ENCODE measurements around the gene ZNF648. TPM values are rescaled to one million over a fixed set of nuclear protein-coding genes. Genes with fewer than 3 reads are reported as not detected.
A peak's percentile ranks its signal among the peaks of the same experiment; 100 is the strongest.

The ZNF648 gene
- total RNA-seq, 4 donors from 2014 or later = 0.14 to 0.48 TPM; not detected in 2

DNA sequence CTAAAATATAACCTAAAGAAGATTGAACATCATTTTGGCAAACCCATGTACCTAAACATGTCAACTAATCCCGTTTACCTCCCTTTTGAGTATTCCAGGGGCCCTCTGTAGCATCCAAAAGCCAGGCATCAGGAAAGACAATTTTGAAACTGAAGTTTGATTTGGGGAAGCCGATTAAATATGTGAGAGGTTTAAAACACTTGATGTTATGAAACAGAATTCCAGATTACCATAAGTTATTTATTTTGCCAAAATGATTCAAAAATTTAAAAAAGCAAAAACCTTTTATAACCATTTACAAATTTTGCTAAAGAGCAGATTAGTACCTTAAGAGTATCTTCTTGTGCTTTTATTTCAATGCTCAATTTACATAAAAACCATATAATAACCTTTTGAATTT is 23.3 kb downstream of the ZNF648 start:
- in situ Hi-C loops (cut with MboI; ENCODE audit: low pct_ligation_motif_present in 1 of 4, low pct_unique_long_range_greater_than_20kb in 1 of 4, low sequenced_read_pairs in 3 of 4) = no loop called here
- TF ChIP-seq, protein P1, sequence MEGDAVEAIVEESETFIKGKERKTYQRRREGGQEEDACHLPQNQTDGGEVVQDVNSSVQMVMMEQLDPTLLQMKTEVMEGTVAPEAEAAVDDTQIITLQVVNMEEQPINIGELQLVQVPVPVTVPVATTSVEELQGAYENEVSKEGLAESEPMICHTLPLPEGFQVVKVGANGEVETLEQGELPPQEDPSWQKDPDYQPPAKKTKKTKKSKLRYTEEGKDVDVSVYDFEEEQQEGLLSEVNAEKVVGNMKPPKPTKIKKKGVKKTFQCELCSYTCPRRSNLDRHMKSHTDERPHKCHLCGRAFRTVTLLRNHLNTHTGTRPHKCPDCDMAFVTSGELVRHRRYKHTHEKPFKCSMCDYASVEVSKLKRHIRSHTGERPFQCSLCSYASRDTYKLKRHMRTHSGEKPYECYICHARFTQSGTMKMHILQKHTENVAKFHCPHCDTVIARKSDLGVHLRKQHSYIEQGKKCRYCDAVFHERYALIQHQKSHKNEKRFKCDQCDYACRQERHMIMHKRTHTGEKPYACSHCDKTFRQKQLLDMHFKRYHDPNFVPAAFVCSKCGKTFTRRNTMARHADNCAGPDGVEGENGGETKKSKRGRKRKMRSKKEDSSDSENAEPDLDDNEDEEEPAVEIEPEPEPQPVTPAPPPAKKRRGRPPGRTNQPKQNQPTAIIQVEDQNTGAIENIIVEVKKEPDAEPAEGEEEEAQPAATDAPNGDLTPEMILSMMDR (IDR thresholded peaks at IDR 0.05) = no peak
- TF ChIP-seq POLR2AphosphoS5 (IDR thresholded peaks at IDR 0.05) = no peak
- no peak for TF ChIP-seq EP300 (IDR thresholded peaks at IDR 0.05; ENCODE audit: low read depth)
- TF ChIP-seq POLR2A (IDR thresholded peaks at IDR 0.05) = no peak
- 50 to 64% methylated on average over 2 of the region's 2 CpGs for WGBS, 2 donors (ENCODE audit: low coverage in 1 of 2)

DNA sequence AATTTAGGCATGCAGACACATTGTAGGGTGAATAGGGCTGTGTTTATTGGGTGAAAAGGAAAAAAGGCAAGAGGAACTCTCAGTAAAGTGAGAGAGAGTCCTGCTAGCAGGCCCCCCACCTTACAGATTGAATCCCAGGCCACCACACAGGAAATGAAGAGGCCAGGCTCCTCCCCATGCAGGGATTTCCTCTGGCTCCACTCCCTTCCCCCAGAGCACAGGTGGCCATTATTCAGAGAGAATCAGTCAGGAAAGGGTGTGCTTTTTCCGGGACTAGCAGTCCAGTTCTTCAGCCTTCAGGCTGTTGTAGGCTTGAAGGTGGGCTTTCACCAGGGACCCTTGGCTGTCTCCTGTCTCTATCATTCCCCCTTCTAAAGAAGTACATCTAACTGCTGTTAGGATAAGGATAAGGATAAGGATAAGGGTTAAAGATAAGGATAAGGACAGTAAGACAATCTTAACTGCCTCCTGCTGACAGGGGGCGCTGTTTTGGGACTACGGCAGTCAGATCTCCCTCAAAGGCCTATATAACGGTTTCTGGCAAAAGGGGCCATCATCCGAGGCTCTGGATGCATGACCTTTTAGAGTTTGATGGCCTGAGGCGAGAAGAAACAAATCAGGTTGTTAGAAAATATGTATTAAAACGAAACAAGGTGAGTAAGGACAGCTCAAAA is 26.3 kb downstream of the ZNF648 start:
- Histone ChIP-seq H3K27me3 (no peaks in the 10 kb centered on the region), H3K9me3 (no peaks in the 10 kb centered on the region), H3K36me3 (no peaks in the 10 kb centered on the region), H3K27ac (no peak overlapping the region), H3K4me1 (peaks cover 0 to 4% (median 2%) of the 10 kb centered on the region in 4 donors), H3K4me3 (no peak overlapping the region)
- no peak for DNase-seq
- in situ Hi-C loops (cut with MboI; ENCODE audit: low pct_ligation_motif_present in 1 of 4, low pct_unique_long_range_greater_than_20kb in 1 of 4, low sequenced_read_pairs in 3 of 4) (no loop called here), intact Hi-C loops (cut with DNase I; ENCODE audit: low total_unique reads) (no loop called here)
- 64 to 71% methylated on average over 7 of the region's 7 CpGs for WGBS, 2 donors (ENCODE audit: low coverage in 1 of 2)
- no peak for TF ChIP-seq EP300 (IDR thresholded peaks at IDR 0.05; ENCODE audit: low read depth)
- TF ChIP-seq POLR2AphosphoS5 (IDR thresholded peaks at IDR 0.05) = no peak
- TF ChIP-seq, protein P1 (IDR thresholded peaks at IDR 0.05) = no peak
- TF ChIP-seq POLR2A (IDR thresholded peaks at IDR 0.05) = no peak

More for the DNA sequence above, 23.3 kb downstream of the ZNF648 start:
- Histone ChIP-seq H3K4me3 (no peak overlapping the region), H3K27ac (no peak overlapping the region), H3K4me1 (no peaks in the 10 kb centered on the region), H3K27me3 (no peaks in the 10 kb centered on the region), H3K36me3 (no peaks in the 10 kb centered on the region), H3K9me3 (no peaks in the 10 kb centered on the region)
- DNase-seq = no peak
- intact Hi-C loops (cut with DNase I; ENCODE audit: low total_unique reads) = no loop called here

DNA sequence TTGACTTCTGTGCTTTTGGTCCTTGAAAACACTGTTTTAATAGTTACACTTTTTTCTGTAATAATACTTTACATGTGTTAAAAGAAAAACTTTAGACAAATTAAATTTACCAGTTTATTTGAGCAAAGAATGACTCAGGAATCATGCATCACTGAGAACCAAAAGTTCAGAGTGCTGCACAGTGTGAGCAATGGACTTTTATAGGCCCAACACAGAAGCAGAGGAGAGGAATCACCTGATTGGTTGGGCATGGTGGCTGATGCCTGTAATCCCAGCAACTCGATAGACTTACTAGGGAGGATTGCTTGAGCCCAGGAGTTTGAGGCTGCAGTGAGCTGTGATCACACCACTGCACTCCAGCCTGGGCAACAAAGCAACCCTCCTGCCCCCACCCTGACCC is 29.3 kb downstream of the ZNF648 start:
- Histone ChIP-seq H3K4me3 (no peak overlapping the region), H3K36me3 (no peaks in the 10 kb centered on the region), H3K4me1 (peaks cover 0 to 14% (median 5%) of the 10 kb centered on the region in 4 donors), H3K27me3 (no peaks in the 10 kb centered on the region), H3K9me3 (no peaks in the 10 kb centered on the region), H3K27ac (no peak overlapping the region)
- no peak for TF ChIP-seq POLR2AphosphoS5 (IDR thresholded peaks at IDR 0.05)
- no peak for TF ChIP-seq POLR2A (IDR thresholded peaks at IDR 0.05)
- no peak for TF ChIP-seq EP300 (IDR thresholded peaks at IDR 0.05; ENCODE audit: low read depth)
- TF ChIP-seq, protein P1 (IDR thresholded peaks at IDR 0.05) = no peak
- intact Hi-C loops (cut with DNase I; ENCODE audit: low total_unique reads) (no loop called here), in situ Hi-C loops (cut with MboI; ENCODE audit: low pct_ligation_motif_present in 1 of 4, low pct_unique_long_range_greater_than_20kb in 1 of 4, low sequenced_read_pairs in 3 of 4) (no loop called here)
- DNase-seq = no peak
- 21% methylated on average over 1 of the region's 1 CpG; no CpG with 5 or more reads in 1 of the 2 donors for WGBS, 2 donors (ENCODE audit: low coverage in 1 of 2)

DNA sequence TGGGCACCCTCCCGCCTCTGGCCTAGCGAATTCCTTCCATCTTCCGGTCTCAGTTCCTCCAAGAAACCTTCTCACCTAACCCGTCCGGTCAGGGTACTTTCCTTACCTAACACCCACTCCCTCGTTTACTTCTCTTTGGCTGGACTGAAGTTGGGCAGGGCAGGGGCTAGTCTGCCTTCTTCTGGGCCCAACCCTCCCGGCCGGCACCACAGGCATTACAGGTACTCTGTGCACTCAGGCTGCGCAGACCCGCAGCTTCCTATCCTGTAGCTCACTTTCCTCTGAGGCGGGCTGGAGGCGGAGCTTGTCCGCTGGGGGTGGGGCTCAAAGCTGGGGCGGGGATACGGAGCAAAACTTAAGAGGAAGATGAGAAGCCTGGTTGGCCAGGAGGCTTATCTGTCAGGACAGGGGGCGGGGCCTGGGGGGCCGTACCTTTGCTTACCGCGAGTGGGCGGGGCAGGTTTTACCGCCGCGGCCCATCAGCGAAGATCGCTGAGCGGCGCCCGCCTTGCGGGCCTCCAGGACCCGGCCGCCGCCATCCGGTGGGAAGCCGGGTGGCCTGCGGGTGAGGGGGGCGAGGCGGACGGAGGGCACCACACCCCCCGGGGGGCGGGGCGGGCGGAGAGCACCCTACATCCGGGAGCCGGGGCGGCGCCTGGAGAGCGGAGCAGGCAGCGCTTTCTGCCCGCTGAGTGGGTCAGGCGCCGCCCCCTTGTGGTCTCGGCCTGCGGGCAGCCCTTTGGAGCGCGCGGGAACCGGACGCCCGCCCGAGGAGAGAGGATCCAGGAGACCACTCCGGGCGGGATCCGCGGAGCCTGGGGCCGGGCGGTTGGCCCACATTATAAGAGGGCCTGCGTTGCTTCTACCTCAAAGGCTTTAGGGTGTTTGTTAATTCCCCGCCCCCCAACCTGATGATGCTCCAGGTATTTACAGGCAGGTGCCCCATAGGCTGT is 31.9 kb downstream of the ZNF648 start:
- WGBS, 2 donors (ENCODE audit: low coverage in 1 of 2) = 1 to 2% methylated on average over 6 to 38 of the region's 68 CpGs
- Histone ChIP-seq H3K36me3 (no peaks in the 10 kb centered on the region), H3K9me3 (no peaks in the 10 kb centered on the region), H3K4me1 (peaks cover 0 to 14% (median 5%) of the 10 kb centered on the region in 4 donors), H3K27ac (peak overlapping the region; percentile 83 to 92 (median 90)), H3K4me3 (peak overlapping the region; percentile 54 to 78 (median 64)), H3K27me3 (no peaks in the 10 kb centered on the region)
- peak; percentile 84 to 86 (median 86) for TF ChIP-seq POLR2AphosphoS5 (IDR thresholded peaks at IDR 0.05)
- TF ChIP-seq POLR2A (IDR thresholded peaks at IDR 0.05) = peak; percentile 91
- no peak for TF ChIP-seq EP300 (IDR thresholded peaks at IDR 0.05; ENCODE audit: low read depth)
- TF ChIP-seq, protein P1 (IDR thresholded peaks at IDR 0.05) = peak; percentile 47 to 62 (median 54)
- DNase-seq = peak; percentile 99
- in situ Hi-C loops (cut with MboI; ENCODE audit: low pct_ligation_motif_present in 1 of 4, low pct_unique_long_range_greater_than_20kb in 1 of 4, low sequenced_read_pairs in 3 of 4) = no loop called here
- intact Hi-C loops (cut with DNase I; ENCODE audit: low total_unique reads) = no loop called here

Measured in transverse colon (tissue), 4 donors.